Testis (tissue), 3 donors: ENCODE data around the gene EHBP1L1. TPM values are rescaled to one million over a fixed set of nuclear protein-coding genes. Genes with fewer than 3 reads are reported as not detected.
A peak's percentile ranks its signal among the peaks of the same experiment; 100 is the strongest.

Experiments used
- DNase-seq: peaks from one replicate; pipeline ENCODE4 v3.0.0-alpha.2; 2019
- H3K27ac ChIP-seq, 2 donors: fragments of 200-600 bp; sonication (generic); one replicate each; pipeline ENCODE4 v1.5.1; 2019
- H3K27me3 ChIP-seq: fragments of 200-600 bp; sonication (generic); one replicate; pipeline ENCODE4 v1.5.1; 2019
- H3K36me3 ChIP-seq: fragments of 200-600 bp; sonication (generic); one replicate; pipeline ENCODE4 v1.5.1; 2017; ENCODE audit warnings: low read depth; ENCODE audit errors: missing control alignments
- H3K4me1 ChIP-seq: fragments of 200-600 bp; sonication (generic); one replicate; pipeline ENCODE4 v1.5.1; 2019
- H3K4me3 ChIP-seq, 2 donors: fragments of 200-600 bp; sonication (generic); one replicate each; pipeline ENCODE4 v1.5.1; 2017 to 2019
- H3K9me3 ChIP-seq: fragments of 200-600 bp; sonication (generic); one replicate; pipeline ENCODE4 v1.5.1; 2017
- POLR2A ChIP-seq: fragments of 450-650 bp; IDR thresholded peaks from one replicate; pipeline ENCODE4 v1.6.1; 2017; ENCODE audit warnings: antibody characterized with exemption, mild to moderate bottlenecking, moderate library complexity
- WGBS, 2 donors: methylation state at CpG; one replicate each; pipeline ENCODE4 v1.1.5; 2018; 5-methylcytosine and 5-hydroxymethylcytosine counted together
- intact Hi-C: fragments of 100-400 bp; cut with DNase I; formaldehyde crosslinking; loops from one replicate; pipeline ENCODE4 v1.15.1; 2023; ENCODE audit warnings: low total_unique reads
- polyA plus RNA-seq: library from polyadenylated mRNA; stranded (reverse); fragments of 350-450 nt; fragmentation: Illumina TruSeq; extraction: RNeasy Lipid Tissue Mini Kit (QIAGEN cat#74804); gene quantifications from one replicate; pipeline ENCODE4 v1.2.3, GENCODE V29; 2014; ENCODE audit warnings: low read depth, low replicate concordance; ENCODE audit not compliant: insufficient read depth
- total RNA-seq, 2 donors: library from RNA; depleted of rRNA; stranded (reverse); fragments of >200 nt; gene quantifications; one replicate each; pipeline ENCODE4 v1.2.3, GENCODE V29; 2016
- TF ChIP-seq, protein P1 (sequence below), 3 experiments: fragments of 450-650 bp in 2 of 3; fragments of 200-600 bp in 1 of 3; sonication (generic) in 1 of 3; IDR thresholded peaks; one replicate each; pipeline ENCODE4 v1.5.1; 2016 to 2019; ENCODE audit warnings: antibody characterized with exemption in 3 of 3, mild to moderate bottlenecking in 2 of 3, moderate library complexity in 1 of 3

Gene EHBP1L1
- total and polyA plus RNA-seq, 3 donors from 2014 or later, result 20.5 to 66.8 (median 51.0) TPM

DNA sequence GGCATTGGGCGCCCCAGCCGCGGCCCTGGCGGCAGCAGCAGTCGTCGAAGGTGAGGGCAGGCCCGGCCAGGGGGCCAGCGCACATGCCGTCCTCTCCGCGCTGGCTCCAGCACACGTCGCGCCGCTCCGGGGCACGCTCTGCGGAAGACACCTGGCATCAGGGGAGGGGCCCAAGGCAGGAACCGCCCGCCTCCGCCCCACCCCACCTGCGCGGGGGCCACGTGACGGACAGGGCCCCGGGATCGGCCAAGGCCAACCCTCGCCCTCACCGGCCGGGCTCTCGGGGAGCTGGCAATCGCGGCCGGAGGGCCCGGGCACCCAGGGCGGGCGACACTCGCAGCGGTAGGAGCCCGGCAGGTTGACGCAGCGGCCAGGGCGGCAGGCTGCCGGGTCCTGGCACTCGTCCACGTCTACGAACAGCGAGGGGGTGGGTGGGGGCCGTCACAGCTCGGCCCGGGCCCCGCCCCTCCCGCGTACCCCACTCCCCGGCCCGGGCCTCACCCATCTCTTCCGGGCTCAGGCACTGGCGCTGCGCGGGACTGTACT is 36.0 kb upstream of the EHBP1L1 start:
- DNase-seq, result no peak
- peaks cover 43% of the 10 kb centered on the region for H3K4me1 ChIP-seq
- no peaks in the 10 kb centered on the region for H3K9me3 ChIP-seq
- H3K27ac ChIP-seq, result peak overlapping the region; percentile 60 to 89
- no peaks in the 10 kb centered on the region for H3K27me3 ChIP-seq
- no peaks in the 10 kb centered on the region for H3K36me3 ChIP-seq
- intact Hi-C loops, result no loop called here
- TF ChIP-seq, protein P1, sequence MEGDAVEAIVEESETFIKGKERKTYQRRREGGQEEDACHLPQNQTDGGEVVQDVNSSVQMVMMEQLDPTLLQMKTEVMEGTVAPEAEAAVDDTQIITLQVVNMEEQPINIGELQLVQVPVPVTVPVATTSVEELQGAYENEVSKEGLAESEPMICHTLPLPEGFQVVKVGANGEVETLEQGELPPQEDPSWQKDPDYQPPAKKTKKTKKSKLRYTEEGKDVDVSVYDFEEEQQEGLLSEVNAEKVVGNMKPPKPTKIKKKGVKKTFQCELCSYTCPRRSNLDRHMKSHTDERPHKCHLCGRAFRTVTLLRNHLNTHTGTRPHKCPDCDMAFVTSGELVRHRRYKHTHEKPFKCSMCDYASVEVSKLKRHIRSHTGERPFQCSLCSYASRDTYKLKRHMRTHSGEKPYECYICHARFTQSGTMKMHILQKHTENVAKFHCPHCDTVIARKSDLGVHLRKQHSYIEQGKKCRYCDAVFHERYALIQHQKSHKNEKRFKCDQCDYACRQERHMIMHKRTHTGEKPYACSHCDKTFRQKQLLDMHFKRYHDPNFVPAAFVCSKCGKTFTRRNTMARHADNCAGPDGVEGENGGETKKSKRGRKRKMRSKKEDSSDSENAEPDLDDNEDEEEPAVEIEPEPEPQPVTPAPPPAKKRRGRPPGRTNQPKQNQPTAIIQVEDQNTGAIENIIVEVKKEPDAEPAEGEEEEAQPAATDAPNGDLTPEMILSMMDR (IDR thresholded peaks at IDR 0.05), result peak in 1 of 3 experiments; percentile 28
- TF ChIP-seq POLR2A, result no peak
- 8% methylated on average over 29 of the region's 60 CpGs; no CpG with 5 or more reads in 1 of the 2 donors for WGBS, 2 donors
- H3K4me3 ChIP-seq, result peak overlapping the region; percentile 49 to 58

DNA sequence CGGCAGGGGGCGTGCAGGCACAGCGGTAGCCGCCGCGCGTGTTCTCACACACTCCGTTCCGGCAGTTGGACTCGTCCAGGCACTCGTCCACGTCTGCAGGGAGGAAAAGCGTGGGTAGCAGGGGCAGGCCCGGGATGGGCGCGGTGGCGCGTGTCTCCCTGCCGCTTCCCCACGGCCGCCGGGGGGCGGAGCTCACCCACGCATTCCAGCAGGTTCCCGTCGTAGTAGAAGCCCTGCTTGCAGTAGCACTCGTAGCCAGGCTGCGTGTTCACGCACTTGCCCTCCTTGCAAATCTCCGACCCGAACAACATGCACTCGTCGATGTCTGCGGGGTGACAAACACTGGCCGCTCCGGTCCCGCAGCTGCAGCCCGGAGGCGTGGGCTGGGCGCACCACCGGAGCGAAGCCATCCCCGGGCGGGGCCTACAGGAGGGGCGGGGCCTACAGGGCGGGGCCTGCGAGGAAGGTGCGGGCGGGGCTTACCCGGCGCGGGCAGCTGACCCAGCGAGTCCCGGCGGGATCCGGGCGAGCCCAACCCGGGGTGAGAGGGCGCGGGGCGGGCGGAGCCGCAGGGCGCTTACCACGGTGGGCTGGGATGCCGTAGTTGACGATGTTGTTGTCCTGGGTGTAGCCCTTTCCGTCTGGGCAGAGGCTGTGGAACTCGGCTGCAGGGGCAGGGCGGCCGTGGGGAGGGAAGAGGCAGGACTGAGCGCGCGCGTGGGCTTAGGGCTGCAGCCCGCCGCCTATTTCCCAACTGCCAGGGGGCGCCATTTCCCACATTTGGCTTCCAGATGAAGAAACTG is 35.4 kb upstream of the EHBP1L1 start:
- Histone ChIP-seq H3K27ac (peak overlapping the region; percentile 69 to 89), H3K4me3 (peak overlapping the region; percentile 49 to 58), H3K27me3 (no peaks in the 10 kb centered on the region), H3K36me3 (no peaks in the 10 kb centered on the region), H3K9me3 (no peaks in the 10 kb centered on the region), H3K4me1 (peaks cover 39% of the 10 kb centered on the region)
- intact Hi-C loops, result no loop called here
- DNase-seq, result peak; percentile 84
- TF ChIP-seq POLR2A, result no peak
- TF ChIP-seq, protein P1 (IDR thresholded peaks at IDR 0.05), result peak; percentile 70 to 91 (median 80)
- WGBS, 2 donors, result 0 to 4% methylated on average over 23 to 59 of the region's 78 CpGs

DNA sequence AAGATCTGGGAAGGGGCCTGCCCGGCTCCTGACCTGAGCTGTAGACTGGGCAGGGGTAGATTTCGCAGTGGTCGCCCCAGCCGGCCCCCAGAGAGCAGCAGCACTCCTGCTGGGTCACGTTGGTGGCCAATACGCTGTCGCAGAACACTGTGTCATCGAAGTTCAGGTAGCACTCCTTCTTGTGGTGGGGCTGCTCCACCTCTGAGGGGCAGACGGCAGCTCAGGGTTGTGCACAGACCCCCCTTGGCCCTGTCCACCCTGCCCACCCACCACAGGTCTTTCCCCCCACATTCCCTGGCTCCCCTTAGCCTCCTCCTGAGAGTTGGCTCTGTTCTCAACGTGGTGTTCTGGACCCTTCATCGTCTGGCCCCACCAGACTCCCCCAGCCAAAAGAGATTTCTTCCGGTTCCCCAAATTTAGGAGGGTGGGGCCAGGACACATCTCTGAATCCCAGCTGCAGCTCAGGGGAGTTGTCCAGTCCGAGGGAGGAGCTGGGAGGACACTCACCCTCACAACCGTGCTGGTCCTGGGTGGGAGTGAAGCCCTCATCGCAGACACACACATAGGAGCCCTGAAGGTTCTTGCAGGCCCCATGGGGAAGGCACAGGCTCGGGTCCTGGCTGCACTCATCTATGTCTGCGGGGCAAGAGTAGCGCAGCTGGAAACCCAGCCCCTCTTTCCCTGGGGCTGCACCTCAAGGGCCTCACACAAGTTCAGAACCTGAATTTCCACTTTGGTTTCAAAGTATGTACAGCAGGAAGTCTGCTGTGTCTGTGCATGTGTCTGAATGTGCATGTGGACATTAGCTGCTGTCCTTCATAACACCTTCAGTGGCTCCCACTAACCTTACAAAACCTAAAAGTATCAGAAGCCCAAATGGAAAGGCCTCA is 34.5 kb upstream of the EHBP1L1 start:
- intact Hi-C loops, result no loop called here
- TF ChIP-seq, protein P1 (IDR thresholded peaks at IDR 0.05), result no peak
- 37 to 48% methylated on average over 15 to 18 of the region's 18 CpGs for WGBS, 2 donors
- Histone ChIP-seq H3K27me3 (no peaks in the 10 kb centered on the region), H3K36me3 (no peaks in the 10 kb centered on the region), H3K9me3 (no peaks in the 10 kb centered on the region), H3K4me1 (peaks cover 33% of the 10 kb centered on the region), H3K27ac (peak overlapping the region; percentile 69 to 89), H3K4me3 (peak overlapping the region; percentile 49 to 58)
- no peak for DNase-seq

DNA sequence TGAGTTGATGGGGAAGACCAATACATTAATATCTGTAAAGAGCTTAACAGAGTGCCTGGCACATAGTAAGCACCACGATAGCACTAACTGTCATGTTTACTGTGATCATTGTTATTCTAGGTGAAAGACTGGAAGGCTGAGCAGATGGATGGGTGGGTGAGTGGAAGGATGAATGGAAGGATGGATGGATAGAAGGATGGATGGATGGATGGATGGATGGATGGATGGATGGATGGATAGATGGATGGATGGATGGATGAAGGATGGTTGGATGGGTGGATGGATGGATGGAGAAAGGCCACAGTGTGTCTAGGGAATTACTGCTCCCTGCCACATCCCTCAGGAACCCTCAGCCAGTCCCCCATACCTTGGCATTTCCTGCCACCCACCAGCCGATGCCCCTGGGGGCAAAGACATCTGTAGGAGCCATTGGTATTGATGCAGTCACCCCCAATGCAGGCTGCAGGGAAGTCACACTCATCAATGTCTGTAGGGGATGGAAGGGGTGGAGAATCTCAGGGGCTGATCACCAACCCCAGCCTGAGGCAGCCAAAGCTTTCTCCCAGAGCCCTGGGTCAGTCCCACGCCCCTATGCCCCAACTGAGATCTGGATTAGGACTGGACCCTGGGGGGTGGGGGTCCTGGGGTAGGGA is 33.0 kb upstream of the EHBP1L1 start:
- no peak for TF ChIP-seq POLR2A
- TF ChIP-seq, protein P1 (IDR thresholded peaks at IDR 0.05), result no peak
- 90 to 95% methylated on average over 2 to 3 of the region's 3 CpGs for WGBS, 2 donors
- intact Hi-C loops, result no loop called here
- no peaks in the 10 kb centered on the region for H3K9me3 ChIP-seq
- peaks cover 18% of the 10 kb centered on the region for H3K4me1 ChIP-seq
- DNase-seq, result no peak
- H3K4me3 ChIP-seq, result no peak overlapping the region
- no peak overlapping the region for H3K27ac ChIP-seq
- no peaks in the 10 kb centered on the region for H3K27me3 ChIP-seq
- no peaks in the 10 kb centered on the region for H3K36me3 ChIP-seq
